ACC112 (cell line): Measurements from ENCODE around the gene ATP6V1F.

ENCODE experiments used
- H2AFZ ChIP-seq: fragments of 200-600 bp; sonication (generic); one replicate; pipeline ENCODE4 v1.6.0; 2017; ENCODE audit warnings: antibody characterized with exemption, low read length; ENCODE audit not compliant: unreplicated experiment
- H3K27ac ChIP-seq: fragments of 200-600 bp; sonication (generic); 2 replicates; pipeline ENCODE4 v1.5.1; 2014; ENCODE audit warnings: low read depth, mild to moderate bottlenecking, antibody characterized with exemption, low read length, moderate library complexity
- H3K27me3 ChIP-seq: fragments of 200-600 bp; sonication (generic); 2 replicates; pipeline ENCODE4 v1.6.1; 2014; ENCODE audit warnings: mild to moderate bottlenecking, antibody characterized with exemption, low read length, moderate library complexity, mixed read lengths; ENCODE audit not compliant: insufficient read depth
- H3K36me3 ChIP-seq: fragments of 200-600 bp; sonication (generic); 2 replicates; pipeline ENCODE4 v1.6.1; 2016; ENCODE audit warnings: mild to moderate bottlenecking, antibody characterized with exemption, low read length, moderate library complexity, mixed read lengths; ENCODE audit not compliant: insufficient read depth
- H3K4me1 ChIP-seq: fragments of 200-600 bp; sonication (generic); one replicate; pipeline ENCODE4 v1.6.1; 2016; ENCODE audit warnings: low read length, mixed read lengths; ENCODE audit not compliant: insufficient read depth, unreplicated experiment, control insufficient read depth
- H3K4me3 ChIP-seq: fragments of 200-600 bp; sonication (generic); 2 replicates; pipeline ENCODE4 v1.5.1; 2014; ENCODE audit warnings: mild to moderate bottlenecking, low read depth, low read length
- H3K79me2 ChIP-seq: fragments of 200-600 bp; sonication (generic); one replicate; pipeline ENCODE4 v1.6.0; 2016; ENCODE audit warnings: low read length; ENCODE audit not compliant: control insufficient read depth, unreplicated experiment, insufficient read depth

ATP6V1F gene

GRCh38 chr7:128861957-128862570 lies 592 bp upstream of the ATP6V1F start:
- H3K79me2 ChIP-seq = peaks cover 11% of the 10 kb centered on the region
- peaks cover 6% of the 10 kb centered on the region for H3K4me1 ChIP-seq
- no peaks in the 10 kb centered on the region for H3K27me3 ChIP-seq
- peak overlapping the region; percentile 95 for H3K4me3 ChIP-seq
- H2AFZ ChIP-seq = no peak overlapping the region
- no peak overlapping the region for H3K27ac ChIP-seq
- no peaks in the 10 kb centered on the region; the same call in 1 of the 2 replicates for H3K36me3 ChIP-seq

GRCh38 chr7:128863433-128863989 lies 855 bp downstream of the ATP6V1F start:
- Histone ChIP-seq H3K4me1 (peaks cover 6% of the 10 kb centered on the region), H2AFZ (peak overlapping the region; percentile 39), H3K4me3 (peak overlapping the region; percentile 95), H3K79me2 (peaks cover 11% of the 10 kb centered on the region), H3K36me3 (no peaks in the 10 kb centered on the region; the same call in 1 of the 2 replicates), H3K27me3 (no peaks in the 10 kb centered on the region), H3K27ac (peak overlapping the region; percentile 68)

- Histone ChIP-seq H3K27me3 (peaks cover 8% of the 10 kb centered on the region), H3K79me2 (peaks cover 11% of the 10 kb centered on the region), H3K27ac (no peak overlapping the region), H3K4me3 (no peak overlapping the region), H3K36me3 (no peaks in the 10 kb centered on the region; the same call in 1 of the 2 replicates), H2AFZ (no peak overlapping the region), H3K4me1 (peaks cover 3% of the 10 kb centered on the region)
These were observed 2.6 kb downstream of the ATP6V1F start for GRCh38 chr7:128865303-128865702.

- Histone ChIP-seq H3K36me3 (no peaks in the 10 kb centered on the region; the same call in 1 of the 2 replicates), H3K27me3 (peaks cover 10% of the 10 kb centered on the region), H3K4me1 (peaks cover 3% of the 10 kb centered on the region), H2AFZ (no peak overlapping the region), H3K27ac (no peak overlapping the region), H3K4me3 (no peak overlapping the region), H3K79me2 (peaks cover 11% of the 10 kb centered on the region)
These were observed 3.6 kb downstream of the ATP6V1F start for GRCh38 chr7:128865996-128866877.

GRCh38 chr7:128867241-128867640 lies 4.6 kb downstream of the ATP6V1F start:
- H3K27me3 ChIP-seq = peaks cover 10% of the 10 kb centered on the region
- H3K27ac ChIP-seq = no peak overlapping the region
- peaks cover 3% of the 10 kb centered on the region for H3K4me1 ChIP-seq
- H2AFZ ChIP-seq = no peak overlapping the region
- H3K36me3 ChIP-seq = no peaks in the 10 kb centered on the region; the same call in 1 of the 2 replicates
- H3K79me2 ChIP-seq = peaks cover 11% of the 10 kb centered on the region
- H3K4me3 ChIP-seq = no peak overlapping the region

GRCh38 chr7:128867842-128868623 lies 5.4 kb downstream of the ATP6V1F start:
- Histone ChIP-seq H3K79me2 (peaks cover 8% of the 10 kb centered on the region), H2AFZ (no peak overlapping the region), H3K4me3 (no peak overlapping the region), H3K36me3 (no peaks in the 10 kb centered on the region; the same call in 1 of the 2 replicates), H3K27me3 (peaks cover 10% of the 10 kb centered on the region), H3K4me1 (peaks cover 3% of the 10 kb centered on the region), H3K27ac (no peak overlapping the region)

GRCh38 chr7:128868624-128869137 lies 6.0 kb downstream of the ATP6V1F start:
- Histone ChIP-seq H3K36me3 (no peaks in the 10 kb centered on the region; the same call in 1 of the 2 replicates), H3K4me3 (no peak overlapping the region), H2AFZ (no peak overlapping the region), H3K79me2 (peaks cover 2% of the 10 kb centered on the region), H3K27ac (no peak overlapping the region), H3K27me3 (peaks cover 10% of the 10 kb centered on the region), H3K4me1 (peaks cover 3% of the 10 kb centered on the region)

- no peaks in the 10 kb centered on the region; the same call in 1 of the 2 replicates for H3K36me3 ChIP-seq
- peak overlapping the region; percentile 70 for H3K4me3 ChIP-seq
- no peak overlapping the region for H3K27ac ChIP-seq
- peaks cover 3% of the 10 kb centered on the region for H3K4me1 ChIP-seq
- H3K27me3 ChIP-seq = peaks cover 10% of the 10 kb centered on the region
- H2AFZ ChIP-seq = no peak overlapping the region
- H3K79me2 ChIP-seq = no peaks in the 10 kb centered on the region
These were observed 6.7 kb downstream of the ATP6V1F start for GRCh38 chr7:128869138-128869943.

GRCh38 chr7:128869944-128870285 lies 7.3 kb downstream of the ATP6V1F start:
- Histone ChIP-seq H3K4me3 (peak overlapping the region; percentile 70), H3K27ac (no peak overlapping the region), H3K27me3 (peaks cover 10% of the 10 kb centered on the region)

More at GRCh38 chr7:128869944-128870285, 7.3 kb downstream of the ATP6V1F start:
- no peaks in the 10 kb centered on the region for H3K79me2 ChIP-seq
- no peaks in the 10 kb centered on the region; the same call in 1 of the 2 replicates for H3K36me3 ChIP-seq
- H3K4me1 ChIP-seq = peaks cover 3% of the 10 kb centered on the region
- no peak overlapping the region for H2AFZ ChIP-seq
